ENCODE data around the gene COX7A2.

The COX7A2 gene

GRCh38 chr6:75291331-75291730 lies 47.7 kb upstream of the COX7A2 start:
- TF ChIP-seq EZH2 (optimal IDR thresholded peaks at IDR 0.05; ENCODE audit: low read depth, low read length) (no peak), CTCF (IDR thresholded peaks at IDR 0.05; ENCODE audit: low read length) (no peak), EZH2phosphoT487 (IDR thresholded peaks at IDR 0.05; ENCODE audit: low read length) (no peak)
- H3K4me1 ChIP-seq (ENCODE audit: low read length): no peaks in the 10 kb centered on the region
- H3K79me2 ChIP-seq (ENCODE audit: low read length): no peaks in the 10 kb centered on the region
- H3K9me3 ChIP-seq (replicated peaks; ENCODE audit: insufficient read depth, low read length): no peaks in the 10 kb centered on the region
- H2AFZ ChIP-seq (ENCODE audit: low read length): no peak overlapping the region
- H3K27me3 ChIP-seq (replicated peaks; ENCODE audit: insufficient read depth, low read length): no peaks in the 10 kb centered on the region
- H3K9me2 ChIP-seq (replicated peaks; ENCODE audit: insufficient read depth, low read length): no peaks in the 10 kb centered on the region
- H3K36me3 ChIP-seq (replicated peaks; ENCODE audit: insufficient read depth, low read length): no peaks in the 10 kb centered on the region
- H3K4me3 ChIP-seq (ENCODE audit: low read length): no peak overlapping the region
- H3F3A ChIP-seq (ENCODE audit: insufficient read depth, low read length): no peaks in the 10 kb centered on the region
- no peak overlapping the region for H3K4me2 ChIP-seq (ENCODE audit: low read depth, low read length)
- H4K20me1 ChIP-seq (ENCODE audit: insufficient read depth, low read length): no peaks in the 10 kb centered on the region
- H3K27ac ChIP-seq (ENCODE audit: low read length): no peak overlapping the region
- H3K9ac ChIP-seq (ENCODE audit: low read length): no peak overlapping the region
- no peak for DNase-seq

GRCh38 chr6:75290136-75290945 lies 46.7 kb upstream of the COX7A2 start:
- no peaks in the 10 kb centered on the region for H3K9me3 ChIP-seq (replicated peaks; ENCODE audit: insufficient read depth, low read length)
- no peaks in the 10 kb centered on the region for H3K9me2 ChIP-seq (replicated peaks; ENCODE audit: insufficient read depth, low read length)
- H3K4me1 ChIP-seq (ENCODE audit: low read length): no peaks in the 10 kb centered on the region
- H3K4me3 ChIP-seq (ENCODE audit: low read length): no peak overlapping the region
- H3K27me3 ChIP-seq (replicated peaks; ENCODE audit: insufficient read depth, low read length): no peaks in the 10 kb centered on the region
- TF ChIP-seq EZH2 (optimal IDR thresholded peaks at IDR 0.05; ENCODE audit: low read depth, low read length): no peak
- no peak for TF ChIP-seq CTCF (IDR thresholded peaks at IDR 0.05; ENCODE audit: low read length)
- TF ChIP-seq EZH2phosphoT487 (IDR thresholded peaks at IDR 0.05; ENCODE audit: low read length): no peak
- no peak overlapping the region for H3K27ac ChIP-seq (ENCODE audit: low read length)
- peaks cover 1% of the 10 kb centered on the region; the same call in 1 of the 2 replicates for H3F3A ChIP-seq (ENCODE audit: insufficient read depth, low read length)
- DNase-seq: no peak
- H3K9ac ChIP-seq (ENCODE audit: low read length): no peak overlapping the region
- no peaks in the 10 kb centered on the region for H4K20me1 ChIP-seq (ENCODE audit: insufficient read depth, low read length)
- H3K4me2 ChIP-seq (ENCODE audit: low read depth, low read length): no peak overlapping the region
- H3K79me2 ChIP-seq (ENCODE audit: low read length): no peaks in the 10 kb centered on the region
- H3K36me3 ChIP-seq (replicated peaks; ENCODE audit: insufficient read depth, low read length): no peaks in the 10 kb centered on the region
- H2AFZ ChIP-seq (ENCODE audit: low read length): no peak overlapping the region

GRCh38 chr6:75288023-75288422 lies 44.4 kb upstream of the COX7A2 start:
- Histone ChIP-seq H3K4me2 (ENCODE audit: low read depth, low read length) (no peak overlapping the region), H3K27ac (ENCODE audit: low read length) (no peak overlapping the region), H3F3A (ENCODE audit: insufficient read depth, low read length) (peaks cover 6% of the 10 kb centered on the region; the same call in 1 of the 2 replicates)

More at GRCh38 chr6:75288023-75288422, 44.4 kb upstream of the COX7A2 start:
- Histone ChIP-seq H3K9me2 (replicated peaks; ENCODE audit: insufficient read depth, low read length) (no peaks in the 10 kb centered on the region), H3K36me3 (replicated peaks; ENCODE audit: insufficient read depth, low read length) (no peaks in the 10 kb centered on the region), H2AFZ (ENCODE audit: low read length) (no peak overlapping the region), H3K4me1 (ENCODE audit: low read length) (no peaks in the 10 kb centered on the region), H3K27me3 (replicated peaks; ENCODE audit: insufficient read depth, low read length) (no peaks in the 10 kb centered on the region), H3K4me3 (ENCODE audit: low read length) (no peak overlapping the region), H3K79me2 (ENCODE audit: low read length) (peaks cover 16% of the 10 kb centered on the region), H4K20me1 (ENCODE audit: insufficient read depth, low read length) (no peaks in the 10 kb centered on the region), H3K9ac (ENCODE audit: low read length) (no peak overlapping the region), H3K9me3 (replicated peaks; ENCODE audit: insufficient read depth, low read length) (no peaks in the 10 kb centered on the region)
- no peak for DNase-seq
- no peak for TF ChIP-seq EZH2phosphoT487 (IDR thresholded peaks at IDR 0.05; ENCODE audit: low read length)
- no peak for TF ChIP-seq EZH2 (optimal IDR thresholded peaks at IDR 0.05; ENCODE audit: low read depth, low read length)
- no peak for TF ChIP-seq CTCF (IDR thresholded peaks at IDR 0.05; ENCODE audit: low read length)
